HG03378 (cell line): ENCODE data around the gene LACTBL1.
"Not testable (repeated sequence)": the region's sequence is repeated elsewhere in the genome, so short reads cannot be mapped to it uniquely, and the experiment has no call there.

Experiments used
- ATAC-seq: cut with Tn5 transposase; IDR thresholded peaks from one replicate; pipeline ENCODE4 v1.9.1; 2021; ENCODE audit warnings: mild to moderate bottlenecking, moderate library complexity; ENCODE audit not compliant: unreplicated experiment

The LACTBL1 gene

DNA sequence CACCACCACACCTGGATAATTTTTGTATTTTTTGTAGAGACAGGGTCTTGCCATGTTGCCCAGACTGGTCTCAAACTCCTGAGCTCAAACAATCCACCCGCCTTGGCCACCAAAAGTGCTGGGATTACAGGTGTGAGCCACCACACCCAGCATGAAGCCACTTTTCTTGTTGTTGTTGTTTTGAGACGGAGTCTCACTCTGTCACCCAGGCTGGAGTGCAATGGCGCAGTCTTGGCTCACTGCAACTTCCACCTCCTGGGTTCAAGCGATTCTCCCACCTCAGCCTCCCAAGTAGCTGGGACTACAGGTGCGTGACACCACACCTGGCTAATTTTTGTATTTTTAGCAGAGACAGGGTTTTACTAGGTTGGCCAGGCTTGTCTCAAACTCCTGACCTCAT is 27.5 kb downstream of the LACTBL1 start:
- ATAC-seq, result not testable (repeated sequence)

DNA sequence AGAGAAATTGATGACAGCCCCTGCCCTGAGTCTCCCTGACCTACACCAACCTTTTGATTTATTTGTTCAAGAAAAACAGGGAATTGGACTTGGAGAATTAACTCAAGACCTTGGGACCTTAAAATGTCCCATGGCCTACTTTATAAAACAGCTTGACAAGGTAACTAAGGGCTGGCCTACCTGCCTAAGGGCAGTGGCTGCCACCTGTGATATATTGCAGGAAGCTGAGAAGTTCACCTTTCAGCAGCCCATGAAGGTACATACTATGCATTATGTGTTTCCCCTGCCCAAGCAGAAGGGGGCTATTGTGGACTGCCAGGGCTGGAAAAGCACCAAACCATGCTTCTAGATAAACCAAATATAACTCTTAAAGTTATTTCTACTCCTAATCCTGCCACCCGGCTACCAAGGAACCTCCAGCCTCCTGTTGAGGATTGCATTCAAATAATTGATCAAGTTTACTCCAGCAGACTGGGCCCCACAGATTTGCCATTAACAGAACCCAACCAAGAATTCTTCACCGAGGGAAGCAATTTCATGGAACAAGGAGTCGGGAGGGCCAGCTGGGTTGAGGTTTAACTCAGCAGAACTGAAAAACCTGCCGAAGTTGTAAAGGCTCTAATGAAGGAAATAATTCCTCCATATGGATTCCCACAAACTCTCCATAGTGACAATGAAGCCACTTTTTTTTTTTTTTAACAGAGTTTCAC is 28.2 kb downstream of the LACTBL1 start:
- ATAC-seq, result no peak

DNA sequence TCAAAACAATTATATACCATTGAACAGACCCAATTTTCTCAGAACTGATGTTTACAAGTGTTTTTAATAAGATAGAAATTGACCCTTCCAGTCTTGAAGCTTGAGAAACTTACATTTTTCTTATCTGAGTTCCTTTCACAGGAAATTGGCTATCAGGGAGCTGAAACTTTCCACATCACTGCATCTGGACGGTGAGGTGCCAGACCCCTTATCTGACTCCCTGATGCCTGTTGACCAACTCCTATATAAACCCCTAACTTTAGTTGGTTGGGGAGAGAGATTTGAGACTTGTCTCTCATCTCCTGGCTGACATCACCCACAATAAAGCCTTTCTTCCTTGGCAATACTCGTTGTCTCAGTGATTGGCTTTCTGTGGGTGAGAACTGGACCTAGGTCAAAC is 31.4 kb downstream of the LACTBL1 start:
- no peak for ATAC-seq

DNA sequence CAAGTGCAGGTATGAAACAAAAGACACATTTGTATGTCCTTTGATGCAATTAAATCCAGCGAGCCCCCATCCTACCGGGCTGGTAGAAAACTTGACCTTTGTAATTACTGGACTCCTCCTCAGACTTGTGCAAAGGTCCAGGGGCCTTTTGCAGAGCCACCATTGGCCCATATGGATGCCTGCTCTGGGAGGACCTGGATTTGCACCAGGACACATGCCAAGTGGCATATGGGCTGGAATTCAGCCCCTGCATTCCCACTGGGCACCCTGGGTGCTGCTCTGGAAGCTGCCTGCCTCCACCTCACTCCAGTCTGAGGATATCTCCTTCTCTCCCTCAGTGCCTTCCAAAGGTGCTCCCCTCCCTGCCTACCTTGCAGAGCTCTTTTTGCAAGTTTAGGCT is 36.0 kb downstream of the LACTBL1 start:
- no peak for ATAC-seq

DNA sequence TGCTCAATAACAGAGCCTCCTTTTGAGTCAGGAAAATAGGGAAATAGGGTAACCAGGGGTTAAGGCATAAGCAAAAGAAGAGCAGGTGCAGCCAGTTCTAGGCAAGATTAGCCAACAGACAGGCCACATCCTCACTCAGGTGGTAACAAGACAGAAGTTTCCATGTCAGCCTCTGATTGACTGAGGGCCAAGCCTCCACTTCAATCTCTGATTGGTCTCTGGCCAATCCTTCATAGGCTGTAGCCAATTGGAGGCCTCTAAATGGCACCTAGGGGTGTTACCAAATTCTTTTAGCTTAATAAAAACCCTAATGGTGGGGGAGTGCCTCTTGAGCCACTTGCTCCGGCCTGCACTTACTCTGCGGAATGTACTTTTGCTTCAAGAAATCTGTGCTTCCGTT is 37.2 kb downstream of the LACTBL1 start:
- ATAC-seq, result no peak

DNA sequence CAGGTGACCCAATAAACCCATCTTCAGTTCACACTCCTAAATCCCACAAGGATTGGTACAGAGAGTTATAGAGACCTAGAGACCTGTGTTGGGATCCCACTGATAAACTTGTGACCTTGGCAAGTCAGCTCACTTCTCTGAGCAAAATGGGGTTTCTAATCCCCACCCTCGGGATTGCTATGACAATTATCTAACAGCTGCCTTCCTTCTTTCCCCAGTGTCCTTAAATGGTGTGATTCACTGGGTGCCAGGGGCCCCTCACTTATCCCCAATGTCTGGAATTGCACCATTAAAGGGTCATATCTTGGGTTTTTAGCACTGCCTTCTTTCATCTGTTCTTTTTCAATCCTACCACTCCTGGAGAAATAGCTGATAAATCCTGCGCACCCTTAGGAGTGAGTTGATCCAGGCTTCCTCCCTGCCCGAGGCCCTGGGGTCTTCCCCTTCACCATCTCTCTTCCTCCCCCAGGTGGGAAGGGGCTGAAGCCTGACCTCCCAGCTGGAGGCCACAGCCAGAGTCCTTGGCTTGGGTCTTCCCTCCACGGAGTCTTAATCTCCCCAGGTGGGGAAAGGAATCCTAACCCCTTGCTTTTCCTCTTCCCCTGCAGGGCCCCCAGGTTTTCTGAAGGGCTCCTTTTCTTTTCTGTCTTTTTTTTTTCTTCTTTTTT is 39.7 kb downstream of the LACTBL1 start:
- ATAC-seq, result no peak

DNA sequence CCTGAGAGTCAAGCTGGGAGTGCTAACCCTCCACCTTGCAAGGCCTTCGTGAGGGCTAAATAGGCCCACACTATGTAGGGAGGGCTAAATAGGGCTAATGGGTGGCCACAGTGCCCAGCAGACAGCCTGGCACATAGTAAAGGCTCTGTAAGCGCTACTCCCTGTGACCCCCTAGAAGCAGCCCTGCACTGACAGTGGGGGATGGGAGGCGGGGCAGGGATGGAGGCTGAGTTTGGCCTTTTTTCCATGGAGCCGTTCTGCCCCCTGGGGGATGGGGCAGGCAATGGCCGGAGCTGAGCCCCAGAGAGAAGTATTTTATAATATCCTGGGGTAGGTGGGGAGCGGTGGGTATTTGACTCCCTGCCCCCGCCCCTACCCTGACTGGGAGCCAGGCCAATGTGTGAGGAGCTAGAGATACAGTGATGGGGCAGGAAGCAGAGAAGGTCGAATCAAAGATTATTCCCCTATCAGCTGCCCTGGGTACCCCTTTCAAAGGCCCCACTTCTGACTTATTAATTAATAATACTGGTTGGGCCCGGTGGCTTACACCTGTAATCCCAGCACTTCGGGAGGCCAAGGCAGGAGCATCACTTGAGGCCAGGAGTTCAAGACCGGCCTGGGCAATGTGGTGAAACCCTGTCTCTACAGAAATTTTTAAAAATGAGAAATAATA is 42.3 kb downstream of the LACTBL1 start:
- no peak for ATAC-seq

DNA sequence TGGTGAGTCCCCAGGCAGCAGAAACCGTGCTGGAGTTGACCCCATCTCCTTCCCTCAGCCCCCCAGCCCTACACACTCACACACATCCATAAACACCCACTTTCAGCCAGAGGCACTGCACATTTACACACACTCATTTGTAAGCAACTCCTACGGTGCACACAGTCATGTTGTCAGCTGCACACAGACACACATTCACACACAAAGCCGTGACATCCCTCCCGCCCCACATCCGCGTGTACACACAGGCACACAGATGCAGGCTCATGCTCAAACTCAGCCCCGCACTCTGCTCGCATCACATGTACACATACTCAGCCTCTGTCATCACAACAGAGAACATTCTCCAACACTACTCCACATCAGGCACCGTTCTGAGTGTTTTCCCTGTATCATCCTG is 47.6 kb downstream of the LACTBL1 start:
- ATAC-seq, result no peak

DNA sequence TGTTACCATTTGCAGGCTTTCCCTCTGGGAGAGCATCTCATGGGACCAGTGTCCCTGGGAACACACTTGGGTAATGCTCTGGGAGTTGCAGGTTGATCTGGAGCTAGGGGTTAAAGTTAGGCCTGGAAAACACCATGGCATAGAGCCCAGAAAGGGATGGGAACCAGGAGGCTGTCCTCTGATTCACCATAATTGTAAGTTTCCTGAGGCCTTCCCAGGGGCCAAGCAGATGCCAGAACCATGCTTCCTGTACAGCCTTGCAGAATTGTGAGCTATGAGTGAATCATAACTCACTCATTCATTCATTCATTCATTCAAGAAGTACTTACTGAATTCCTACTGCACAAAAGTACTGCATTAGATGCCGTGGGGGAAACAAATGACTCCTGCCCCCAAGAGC is 50.0 kb downstream of the LACTBL1 start:
- no peak for ATAC-seq

DNA sequence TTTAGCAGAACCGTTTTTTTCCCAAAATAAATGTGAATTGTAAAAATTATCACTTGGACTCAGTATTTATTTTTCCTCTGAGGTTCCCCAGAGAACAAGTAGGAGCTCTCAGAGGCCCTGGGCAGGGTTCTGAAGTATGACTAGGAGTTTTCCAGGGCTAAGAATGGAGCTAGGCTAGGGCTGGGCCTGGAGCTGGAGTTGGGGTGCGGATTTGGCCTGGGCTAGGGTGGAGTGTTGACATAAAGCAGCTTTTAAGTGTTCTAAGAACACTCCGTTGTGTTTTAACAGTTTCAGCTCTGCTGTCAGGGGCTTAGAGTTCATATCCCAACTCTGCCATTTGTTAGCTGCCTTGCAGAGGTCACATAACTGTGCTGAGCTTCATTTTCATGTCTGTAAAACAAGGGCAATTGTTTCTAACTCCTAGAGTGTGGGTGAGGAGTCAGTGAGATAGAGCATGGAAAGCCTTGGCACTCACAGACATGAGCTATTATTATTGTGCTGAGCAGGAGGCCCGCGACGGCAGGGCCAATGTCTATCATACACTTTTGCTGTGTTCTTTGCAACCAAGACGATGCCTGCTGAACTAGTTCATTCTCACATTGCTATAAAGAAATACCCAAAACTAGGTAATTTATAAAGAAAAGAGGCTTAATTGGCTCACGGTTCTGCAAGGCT is 51.1 kb downstream of the LACTBL1 start:
- no peak for ATAC-seq

DNA sequence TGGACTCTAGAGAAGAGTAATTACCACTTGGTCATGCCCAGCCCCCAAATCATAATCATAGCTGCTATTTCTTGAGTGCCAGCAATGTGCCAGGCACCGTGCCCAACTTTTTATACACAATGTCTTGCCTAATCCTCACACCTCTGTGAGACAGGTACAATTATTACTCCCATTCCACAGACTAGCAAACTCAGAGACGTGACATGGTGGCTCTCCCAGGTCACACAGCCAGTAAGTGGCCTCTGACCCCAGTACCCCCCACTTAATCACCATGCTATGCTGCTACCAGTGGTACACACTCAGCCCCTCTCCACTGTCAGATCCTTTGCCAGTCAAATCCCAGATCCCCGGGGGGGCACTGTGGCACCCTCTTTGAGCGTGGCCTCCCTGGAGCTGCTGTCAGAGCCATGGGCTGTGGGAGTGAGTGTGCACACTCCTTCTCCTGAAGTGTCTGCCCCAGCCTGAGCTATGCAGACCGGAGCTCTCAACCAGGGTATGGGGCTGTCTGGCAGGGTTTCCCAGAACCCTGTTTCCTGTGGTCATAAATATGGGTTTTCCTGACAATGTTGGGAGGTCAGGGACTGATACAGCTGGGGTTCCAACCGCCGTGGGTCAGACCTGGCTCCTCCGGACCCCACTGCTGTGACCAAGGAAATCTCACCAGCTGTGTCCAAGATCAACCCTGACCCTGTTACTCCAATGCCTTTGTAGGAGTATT is 51.8 kb downstream of the LACTBL1 start:
- no peak for ATAC-seq

DNA sequence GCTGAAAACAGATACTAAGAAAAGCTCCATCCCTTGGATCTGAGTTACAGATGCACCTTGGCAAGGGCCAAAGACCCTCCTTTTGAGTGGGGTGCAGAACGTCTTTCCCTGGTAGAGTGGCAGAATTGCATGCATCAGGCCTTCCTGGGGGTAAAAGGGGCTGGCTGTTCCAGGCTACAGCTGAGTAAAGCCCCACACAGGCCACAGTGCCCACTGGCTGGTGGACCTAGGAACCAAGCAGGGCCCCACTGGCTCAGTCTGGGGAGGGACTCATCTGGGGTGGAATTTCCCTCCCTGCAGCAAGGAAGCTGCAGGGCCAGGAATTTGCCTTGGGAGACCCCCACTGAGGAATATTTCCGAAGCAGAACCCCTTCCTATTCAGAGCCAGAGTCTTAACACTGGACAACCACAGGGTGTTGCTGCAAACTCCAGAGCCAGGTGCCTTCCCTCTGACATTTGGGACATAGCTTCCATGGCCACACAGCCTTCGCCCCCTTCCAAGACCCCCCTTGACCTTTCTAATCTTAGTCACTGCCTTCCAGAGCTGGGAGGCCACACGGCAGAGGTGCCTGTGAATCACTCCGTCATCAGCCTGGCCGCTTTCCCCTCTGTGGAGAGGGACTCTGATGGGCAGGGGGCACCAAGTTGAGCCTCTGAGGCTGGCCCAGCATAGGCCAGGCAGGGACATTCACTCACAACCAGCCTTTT is 52.5 kb downstream of the LACTBL1 start:
- no peak for ATAC-seq

DNA sequence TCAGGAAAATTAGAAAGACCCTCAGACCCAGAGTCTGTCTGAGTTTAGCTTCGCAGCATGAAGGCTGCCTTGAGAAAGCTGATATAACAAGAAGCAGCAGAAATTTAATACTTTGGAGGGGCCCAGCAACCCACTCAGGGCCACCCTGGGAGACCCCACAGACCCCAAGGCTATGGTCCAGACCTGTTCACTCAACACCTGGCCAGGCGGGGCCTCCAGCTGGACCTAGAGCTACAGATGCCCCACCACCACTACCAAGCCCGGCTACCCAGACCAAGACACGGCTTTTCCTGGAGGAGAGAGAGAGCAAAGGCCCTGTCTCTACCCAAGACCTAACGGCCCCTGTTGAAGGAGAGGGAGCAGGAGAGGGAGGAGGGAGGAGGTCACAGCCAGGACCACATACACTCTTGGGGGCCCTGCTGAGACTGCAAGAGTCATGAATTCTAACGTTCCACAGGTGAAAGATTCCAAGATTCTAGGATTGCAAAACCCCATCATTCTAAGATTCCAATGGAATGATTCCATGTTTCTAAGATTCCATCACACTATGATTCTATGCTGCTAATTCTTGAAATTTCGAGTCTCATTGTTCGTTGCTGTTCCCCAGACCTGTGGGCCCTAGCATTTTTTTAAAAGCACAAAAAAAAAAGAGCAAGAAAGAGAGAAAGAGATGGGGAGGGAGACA is 53.2 kb downstream of the LACTBL1 start:
- ATAC-seq, result no peak

DNA sequence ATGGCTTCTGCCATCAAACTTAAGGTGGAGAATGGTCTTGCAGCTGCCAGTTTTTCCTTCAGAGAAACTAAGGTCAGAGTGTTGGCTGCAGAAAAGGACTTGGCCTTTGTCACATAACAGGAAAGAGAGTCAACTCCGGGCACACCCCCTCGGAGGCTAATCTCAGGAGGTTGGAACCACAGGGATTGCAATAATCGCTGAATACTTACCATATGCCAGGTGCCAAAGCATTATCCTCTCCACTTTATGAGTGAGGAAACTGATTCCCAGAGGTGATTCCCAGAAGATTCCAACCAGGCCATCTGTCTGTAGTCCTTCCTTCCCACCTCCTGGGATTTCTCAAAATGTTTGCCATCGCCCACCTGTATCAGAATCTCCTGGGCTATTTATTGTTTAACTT is 54.0 kb downstream of the LACTBL1 start:
- no peak for ATAC-seq

DNA sequence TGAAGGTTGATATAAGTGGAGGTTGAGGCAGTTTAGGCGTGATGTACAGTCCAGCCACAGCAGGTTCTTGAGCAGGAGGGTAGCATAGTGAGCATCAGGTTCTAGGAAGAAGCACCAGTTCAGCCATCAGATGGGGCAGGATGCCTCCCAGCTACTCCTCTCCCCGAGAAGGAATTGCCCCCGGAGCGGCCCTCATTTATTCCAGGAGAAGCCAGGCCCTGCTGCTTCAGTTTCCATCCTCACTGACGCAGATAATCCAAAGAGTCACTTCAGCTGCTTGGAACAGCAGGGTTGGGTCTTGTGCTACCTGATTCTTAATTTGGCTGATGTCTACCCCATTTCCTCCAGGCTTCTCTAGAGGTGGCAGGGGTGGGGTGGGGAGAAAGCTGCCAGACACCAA is 54.7 kb downstream of the LACTBL1 start:
- ATAC-seq, result no peak

DNA sequence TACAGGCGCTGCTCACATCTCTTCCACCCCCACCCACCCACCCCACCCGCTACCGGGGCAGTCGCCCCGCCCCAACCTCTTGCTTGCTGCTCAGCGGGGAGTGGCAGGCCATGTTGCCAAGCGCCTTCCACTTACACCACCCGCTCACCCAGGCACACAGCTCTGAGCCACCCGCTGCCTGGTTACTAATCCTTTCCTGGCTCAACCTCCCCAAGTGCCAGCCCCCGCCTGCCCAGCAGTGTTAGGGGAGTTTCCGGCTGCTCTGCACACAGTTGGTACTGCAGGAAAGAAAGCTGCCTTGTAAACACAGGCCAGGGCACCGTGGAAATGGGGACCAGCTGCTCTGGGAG is 56.2 kb downstream of the LACTBL1 start:
- no peak for ATAC-seq

DNA sequence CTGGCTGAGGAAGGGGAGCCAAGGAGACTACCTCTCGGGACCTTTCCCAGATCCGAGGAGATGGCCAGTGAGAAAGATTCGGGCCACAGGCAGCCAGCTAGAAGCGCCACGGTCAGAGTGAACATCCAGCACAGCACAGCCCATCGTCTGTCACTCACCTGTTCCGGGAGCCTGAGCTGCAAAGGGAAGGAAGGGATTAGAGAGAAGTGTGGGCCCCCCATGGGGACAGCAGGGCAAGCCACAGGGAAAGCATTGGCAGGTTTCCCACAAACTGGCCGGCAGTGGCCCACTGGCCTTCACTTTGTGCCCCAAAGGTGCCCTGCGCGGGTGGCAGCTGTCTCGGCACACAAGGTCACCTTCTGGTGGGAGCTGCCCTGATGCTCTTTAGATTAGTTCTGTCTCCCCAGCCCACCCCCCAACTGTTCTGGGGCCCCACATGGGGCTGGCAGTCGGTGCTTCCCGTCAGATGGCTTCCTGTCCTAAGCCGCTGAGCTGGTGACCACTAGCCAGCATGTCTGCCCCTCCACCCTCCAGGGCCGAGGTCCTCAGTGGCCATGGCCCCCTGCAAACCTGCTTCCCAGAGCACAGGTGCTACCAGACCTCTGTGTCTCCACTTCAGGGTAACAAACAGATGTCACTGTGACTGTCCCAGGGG is 56.7 kb downstream of the LACTBL1 start:
- ATAC-seq, result no peak

DNA sequence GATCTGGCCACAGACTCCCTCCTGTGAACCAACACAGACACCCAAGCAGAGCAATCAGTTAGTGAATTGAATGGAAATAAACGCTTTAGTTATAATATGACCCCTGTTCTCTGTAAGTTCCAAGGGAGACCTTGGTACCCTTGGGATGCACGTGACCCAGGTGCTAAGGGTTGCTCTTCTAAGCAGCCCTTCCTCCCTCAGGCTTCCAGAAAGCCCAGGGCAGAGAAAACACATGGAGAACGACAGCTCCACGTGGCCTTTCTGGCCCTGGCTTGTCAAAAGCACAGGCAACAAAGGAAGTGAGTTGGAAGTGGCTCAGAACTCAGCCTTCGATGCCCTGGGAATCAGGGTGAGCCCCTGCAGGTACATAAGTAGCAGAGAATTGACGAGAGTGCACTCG is 57.4 kb downstream of the LACTBL1 start:
- no peak for ATAC-seq

DNA sequence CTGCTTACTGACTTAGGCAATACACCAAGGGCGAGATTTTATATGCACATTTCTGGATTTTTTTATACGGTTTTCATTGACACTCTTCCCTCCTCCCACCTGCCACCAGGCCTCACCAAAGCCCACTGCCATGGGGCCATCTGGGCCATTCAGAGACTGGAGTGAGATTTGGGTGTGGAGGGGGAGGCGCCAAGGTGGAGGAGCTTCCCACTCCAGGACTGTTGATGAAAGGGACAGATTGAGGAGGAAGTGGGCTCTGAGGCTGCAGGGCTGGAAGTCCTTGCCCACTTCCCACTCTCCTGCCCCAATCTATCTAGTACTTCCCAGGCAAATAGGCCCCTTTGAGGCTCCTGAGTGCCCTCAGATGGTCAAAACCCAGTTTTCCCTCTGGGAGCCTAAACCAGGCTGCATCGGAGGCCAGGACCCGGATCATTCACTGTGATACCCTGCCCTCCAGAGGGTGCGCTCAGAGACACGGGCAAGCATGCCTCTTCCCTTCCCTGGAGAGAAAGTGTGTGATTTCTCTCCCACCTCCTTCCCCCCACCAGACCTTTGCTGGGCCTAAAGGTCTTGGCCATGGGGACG is 57.9 kb downstream of the LACTBL1 start:
- ATAC-seq, result no peak
